Type B pancreatic cell (in vitro differentiated cells): ENCODE measurements around the gene GPR139. TPM values are rescaled to one million over a fixed set of nuclear protein-coding genes. Genes with fewer than 3 reads are reported as not detected.

ENCODE experiments used
- DNase-seq: peaks from one replicate; pipeline ENCODE4 v3.0.0; 2021; ENCODE audit warnings: mixed read lengths; ENCODE audit not compliant: unreplicated experiment; ENCODE audit errors: extremely low spot score
- H3K27ac Mint-ChIP-seq: 2 replicates; pipeline ENCODE4 v1.8.0; 2021; ENCODE audit warnings: mild to moderate bottlenecking, mixed read lengths
- H3K27me3 Mint-ChIP-seq: 2 replicates; pipeline ENCODE4 v1.8.0; 2021; ENCODE audit warnings: mixed read lengths
- H3K36me3 Mint-ChIP-seq: 2 replicates; pipeline ENCODE4 v1.8.0; 2021; ENCODE audit warnings: mixed read lengths
- H3K4me1 Mint-ChIP-seq: one replicate; pipeline ENCODE4 v1.8.0; 2021; ENCODE audit warnings: mixed read lengths; ENCODE audit not compliant: unreplicated experiment
- H3K4me3 Mint-ChIP-seq: 2 replicates; pipeline ENCODE4 v1.8.0; 2021; ENCODE audit warnings: mild to moderate bottlenecking, mixed read lengths
- H3K9me3 Mint-ChIP-seq: 2 replicates; pipeline ENCODE4 v1.8.0; 2021; ENCODE audit warnings: mixed read lengths
- CTCF ChIP-seq: fragments of 200-600 bp; sonication (generic); conservative IDR thresholded peaks from 2 replicates; pipeline ENCODE4 v1.5.0; 2021; ENCODE audit warnings: antibody characterized with exemption, mild to moderate bottlenecking
- total RNA-seq: library from RNA; stranded (reverse); gene quantifications from 2 replicates; pipeline ENCODE4 v1.2.1, GENCODE V29; 2021; ENCODE audit warnings: low replicate concordance

Gene GPR139
- total RNA-seq, 1 donor from 2014 or later = not detected

GRCh38 chr16:20045886-20046285 is 27.8 kb downstream of the GPR139 start:
- Mint-ChIP-seq H3K9me3 (no peaks in the 10 kb centered on the region), H3K36me3 (no peaks in the 10 kb centered on the region), H3K27me3 (peaks cover 38% of the 10 kb centered on the region), H3K27ac (no peak overlapping the region), H3K4me1 (no peaks in the 10 kb centered on the region), H3K4me3 (no peak overlapping the region)
- no peak for DNase-seq
- TF ChIP-seq CTCF = no peak

- no peaks in the 10 kb centered on the region for H3K36me3 Mint-ChIP-seq
- peaks cover 45% of the 10 kb centered on the region for H3K27me3 Mint-ChIP-seq
- DNase-seq = no peak
- TF ChIP-seq CTCF = no peak
- no peaks in the 10 kb centered on the region for H3K4me1 Mint-ChIP-seq
- no peak overlapping the region for H3K27ac Mint-ChIP-seq
- H3K9me3 Mint-ChIP-seq = no peaks in the 10 kb centered on the region
- H3K4me3 Mint-ChIP-seq = no peak overlapping the region
Measured at GRCh38 chr16:20042848-20043247, 30.8 kb downstream of the GPR139 start.

GRCh38 chr16:20041924-20042596 is 31.6 kb downstream of the GPR139 start:
- H3K27ac Mint-ChIP-seq = no peak overlapping the region
- H3K27me3 Mint-ChIP-seq = peaks cover 49% of the 10 kb centered on the region
- H3K9me3 Mint-ChIP-seq = no peaks in the 10 kb centered on the region
- DNase-seq = no peak
- H3K4me1 Mint-ChIP-seq = no peaks in the 10 kb centered on the region
- H3K4me3 Mint-ChIP-seq = no peak overlapping the region
- TF ChIP-seq CTCF = no peak
- no peaks in the 10 kb centered on the region for H3K36me3 Mint-ChIP-seq

GRCh38 chr16:20040011-20040410 is 33.7 kb downstream of the GPR139 start:
- no peaks in the 10 kb centered on the region for H3K36me3 Mint-ChIP-seq
- no peak overlapping the region for H3K27ac Mint-ChIP-seq
- H3K27me3 Mint-ChIP-seq = peaks cover 58% of the 10 kb centered on the region
- H3K9me3 Mint-ChIP-seq = no peaks in the 10 kb centered on the region
- TF ChIP-seq CTCF = no peak
- DNase-seq = no peak
- H3K4me3 Mint-ChIP-seq = no peak overlapping the region
- no peaks in the 10 kb centered on the region for H3K4me1 Mint-ChIP-seq

GRCh38 chr16:20029611-20030010 is 44.1 kb downstream of the GPR139 start:
- no peaks in the 10 kb centered on the region for H3K9me3 Mint-ChIP-seq
- H3K27me3 Mint-ChIP-seq = peaks cover 16% of the 10 kb centered on the region
- H3K36me3 Mint-ChIP-seq = no peaks in the 10 kb centered on the region
- H3K27ac Mint-ChIP-seq = no peak overlapping the region
- TF ChIP-seq CTCF = no peak
- no peak overlapping the region for H3K4me3 Mint-ChIP-seq
- H3K4me1 Mint-ChIP-seq = no peaks in the 10 kb centered on the region
- no peak for DNase-seq
